Fibroblast of the aortic adventitia (primary cell): Measurements from ENCODE around the gene HTR1E. TPM values are rescaled to one million over a fixed set of nuclear protein-coding genes. Genes with fewer than 3 reads are reported as not detected.

Source experiments
- DNase-seq: peaks from one replicate; pipeline ENCODE4 v3.0.0-alpha.2; 2010; ENCODE audit warnings: low read depth
- H3K4me3 ChIP-seq: 2 replicates; pipeline ENCODE4 v1.5.1; 2011; ENCODE audit warnings: low read depth, mild to moderate bottlenecking, control low read depth, low read length, moderate library complexity
- total RNA-seq: library from RNA; depleted of rRNA; stranded (reverse); fragments of >200 nt; gene quantifications from 2 replicates; pipeline ENCODE4 v1.2.3, GENCODE V29; 2012; ENCODE audit warnings: low replicate concordance
- TF ChIP-seq, protein P1 (sequence below): IDR thresholded peaks from 2 replicates; pipeline ENCODE4 v1.5.1; 2011; ENCODE audit warnings: mild to moderate bottlenecking, low read length, control low read depth, inconsistent platforms; ENCODE audit not compliant: insufficient read depth

Gene HTR1E
- total RNA-seq, 1 donor = not detected

DNA sequence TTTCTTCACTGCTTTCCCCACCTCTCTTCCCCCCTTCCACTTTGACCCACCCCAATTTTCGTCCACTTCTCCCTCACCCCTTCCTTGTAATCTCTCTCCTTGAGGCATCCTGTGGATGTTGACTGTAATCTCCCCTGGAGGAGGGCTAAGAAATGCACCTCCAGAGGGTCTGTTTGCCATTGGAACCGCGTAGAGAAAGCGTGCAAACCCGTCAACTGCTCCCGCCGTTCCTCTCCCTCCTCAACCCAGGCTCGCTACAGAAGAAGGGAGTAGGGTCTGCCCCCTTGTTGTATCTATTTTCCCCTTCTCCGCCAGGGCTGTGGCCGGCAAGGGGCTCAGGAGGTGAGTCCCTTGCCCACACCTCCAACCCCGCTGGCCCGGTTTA is 502 bp upstream of the HTR1E start:
- no peak overlapping the region for H3K4me3 ChIP-seq
- DNase-seq = no peak
- TF ChIP-seq, protein P1, sequence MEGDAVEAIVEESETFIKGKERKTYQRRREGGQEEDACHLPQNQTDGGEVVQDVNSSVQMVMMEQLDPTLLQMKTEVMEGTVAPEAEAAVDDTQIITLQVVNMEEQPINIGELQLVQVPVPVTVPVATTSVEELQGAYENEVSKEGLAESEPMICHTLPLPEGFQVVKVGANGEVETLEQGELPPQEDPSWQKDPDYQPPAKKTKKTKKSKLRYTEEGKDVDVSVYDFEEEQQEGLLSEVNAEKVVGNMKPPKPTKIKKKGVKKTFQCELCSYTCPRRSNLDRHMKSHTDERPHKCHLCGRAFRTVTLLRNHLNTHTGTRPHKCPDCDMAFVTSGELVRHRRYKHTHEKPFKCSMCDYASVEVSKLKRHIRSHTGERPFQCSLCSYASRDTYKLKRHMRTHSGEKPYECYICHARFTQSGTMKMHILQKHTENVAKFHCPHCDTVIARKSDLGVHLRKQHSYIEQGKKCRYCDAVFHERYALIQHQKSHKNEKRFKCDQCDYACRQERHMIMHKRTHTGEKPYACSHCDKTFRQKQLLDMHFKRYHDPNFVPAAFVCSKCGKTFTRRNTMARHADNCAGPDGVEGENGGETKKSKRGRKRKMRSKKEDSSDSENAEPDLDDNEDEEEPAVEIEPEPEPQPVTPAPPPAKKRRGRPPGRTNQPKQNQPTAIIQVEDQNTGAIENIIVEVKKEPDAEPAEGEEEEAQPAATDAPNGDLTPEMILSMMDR = no peak

DNA sequence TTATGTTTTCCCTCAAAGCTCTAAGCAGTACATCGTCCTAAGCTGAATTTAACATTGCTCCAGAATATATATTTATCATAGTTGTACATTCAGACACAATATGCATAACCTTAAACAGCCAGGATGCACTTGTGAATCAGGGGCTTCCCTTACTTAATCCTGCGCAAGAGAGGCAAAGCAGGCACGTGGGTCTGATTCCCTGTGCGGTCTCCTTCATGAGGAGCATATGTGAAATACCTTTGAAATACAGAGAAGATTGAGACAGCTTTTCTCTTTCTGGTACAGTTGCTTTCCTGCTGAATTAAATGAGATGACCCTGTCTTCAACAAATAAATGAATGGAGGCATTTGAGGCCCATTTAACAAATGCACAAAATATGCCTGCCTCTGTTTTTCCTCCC is 1.5 kb downstream of the HTR1E start:
- no peak overlapping the region for H3K4me3 ChIP-seq
- TF ChIP-seq, protein P1 = no peak
- DNase-seq = no peak

DNA sequence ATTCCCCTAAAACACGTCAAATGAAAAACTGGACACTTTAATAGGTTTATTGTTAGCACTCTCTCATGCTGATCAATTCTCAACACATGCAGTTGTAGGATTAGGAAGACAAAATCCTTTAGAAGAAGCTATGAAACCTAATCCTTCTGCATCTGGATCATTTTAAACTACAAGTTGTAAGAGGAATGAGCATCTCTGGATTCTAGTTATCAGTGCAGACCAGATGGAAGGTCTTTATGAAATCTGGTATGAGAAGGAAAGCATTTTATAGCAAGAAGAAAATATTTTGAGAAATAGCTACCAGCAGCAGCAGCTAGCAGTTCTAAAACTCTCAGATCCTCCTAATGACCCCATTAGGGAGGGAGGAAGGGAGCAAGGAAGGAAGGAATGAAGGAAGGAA is 4.1 kb downstream of the HTR1E start:
- DNase-seq = no peak
- H3K4me3 ChIP-seq = no peak overlapping the region
- TF ChIP-seq, protein P1 = no peak

DNA sequence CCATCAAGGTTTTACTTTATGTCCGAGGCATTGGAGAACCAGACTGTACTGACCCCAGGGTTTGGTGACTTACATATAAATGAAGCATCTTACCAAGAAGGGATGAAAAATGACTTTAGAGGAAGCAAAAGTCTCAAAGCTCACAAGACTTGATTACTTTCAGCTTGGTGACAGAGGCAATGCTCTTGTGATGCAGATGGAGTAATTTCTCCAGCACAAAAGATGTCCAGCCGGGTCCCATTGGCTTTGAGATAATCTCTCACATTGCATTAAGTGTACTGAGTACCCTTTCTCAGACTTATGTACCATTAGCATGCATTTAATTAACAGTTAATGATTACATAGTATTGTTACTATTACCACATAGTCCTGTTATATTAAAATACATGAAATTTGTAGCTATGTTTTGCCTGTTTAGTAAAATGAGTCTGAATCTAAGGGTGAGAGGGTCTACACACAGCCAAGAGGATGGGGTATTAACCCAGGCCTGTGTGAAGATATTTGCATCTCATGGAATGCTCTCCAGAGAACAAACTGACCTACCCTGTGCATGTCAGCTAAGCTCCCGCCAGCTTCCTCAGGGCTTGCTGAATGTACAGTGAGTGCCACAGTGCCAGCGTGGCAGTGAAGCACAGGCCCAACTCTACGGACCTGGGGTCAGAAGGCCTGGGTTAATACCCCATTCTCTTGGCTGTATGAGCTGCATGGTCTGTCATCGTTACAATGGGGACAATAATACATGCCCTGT is 5.6 kb downstream of the HTR1E start:
- H3K4me3 ChIP-seq = no peak overlapping the region
- TF ChIP-seq, protein P1 = no peak
- DNase-seq = no peak

DNA sequence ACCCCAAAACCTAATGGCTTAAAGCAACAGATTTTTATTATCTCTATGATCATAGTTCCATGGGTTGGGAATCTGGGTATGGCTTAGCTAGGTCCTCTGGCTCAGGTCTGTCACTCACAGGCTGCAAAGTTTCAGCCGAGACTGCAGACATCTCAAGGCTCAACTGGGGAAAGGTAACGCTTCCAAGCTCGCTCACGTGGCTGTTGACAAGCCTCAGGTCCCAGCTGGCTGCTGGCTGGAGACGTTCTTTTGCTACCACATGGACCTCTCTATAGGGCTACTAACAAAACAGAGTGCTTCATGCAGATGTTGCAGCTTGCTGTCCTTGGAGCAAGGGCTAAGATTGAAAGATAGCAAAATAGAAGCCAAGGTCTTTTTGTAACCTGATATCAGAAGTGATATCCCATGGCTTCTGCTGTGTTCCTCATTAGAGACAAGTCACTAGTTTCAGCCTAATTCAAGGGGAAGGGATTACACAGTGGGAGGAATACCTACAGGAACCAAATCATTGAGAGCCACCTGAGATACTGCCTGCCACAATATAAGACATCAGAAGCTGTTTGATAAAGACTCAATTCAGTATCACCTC is 6.6 kb downstream of the HTR1E start:
- H3K4me3 ChIP-seq = no peak overlapping the region
- no peak for DNase-seq
- TF ChIP-seq, protein P1 = no peak

DNA sequence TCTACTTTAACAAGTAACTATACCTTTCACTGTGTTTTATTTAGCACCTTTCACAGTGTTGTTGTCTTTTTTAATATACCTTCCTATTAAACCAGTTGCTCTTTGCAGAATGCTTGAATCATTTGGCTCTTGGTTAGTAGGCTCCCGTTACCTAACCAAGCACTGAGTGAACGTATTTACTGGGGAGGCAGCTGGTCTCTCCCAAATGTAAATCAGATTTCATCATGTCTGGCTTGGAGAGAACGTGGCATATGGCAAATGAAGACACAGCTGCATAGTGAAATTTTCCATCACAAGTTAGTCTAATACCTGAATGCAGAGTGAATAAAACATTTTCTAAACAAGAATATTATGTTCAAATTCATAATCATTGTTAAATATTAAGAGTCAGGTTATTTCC is 12.4 kb downstream of the HTR1E start:
- TF ChIP-seq, protein P1 = no peak
- DNase-seq = no peak
- no peak overlapping the region for H3K4me3 ChIP-seq
